ENCODE data around the gene GLMN.
"Not testable (repeated sequence)": the region's sequence is repeated elsewhere in the genome, so short reads cannot be mapped to it uniquely, and the experiment has no call there.

GLMN gene

GRCh38 chr1:92291372-92291999 is 7.3 kb downstream of the GLMN start:
- DNase-seq = no peak

- DNase-seq = not testable (repeated sequence)
Observed at GRCh38 chr1:92281411-92281810, 17.4 kb downstream of the GLMN start.

GRCh38 chr1:92279781-92280180 is 19.0 kb downstream of the GLMN start:
- not testable (repeated sequence) for DNase-seq

GRCh38 chr1:92277105-92277723 is 21.6 kb downstream of the GLMN start:
- DNase-seq = no peak

- DNase-seq = no peak
Observed at GRCh38 chr1:92276082-92276481, 22.7 kb downstream of the GLMN start.

- no peak for DNase-seq
Observed at GRCh38 chr1:92274939-92275338, 23.8 kb downstream of the GLMN start.

GRCh38 chr1:92273039-92273438 is 25.7 kb downstream of the GLMN start:
- no peak for DNase-seq

- DNase-seq = no peak
Observed at GRCh38 chr1:92262516-92262915, 36.3 kb downstream of the GLMN start.

- no peak for DNase-seq
Observed at GRCh38 chr1:92259350-92259749, 39.4 kb downstream of the GLMN start.

GRCh38 chr1:92254714-92255113 is 44.1 kb downstream of the GLMN start:
- DNase-seq = not testable (repeated sequence)

GRCh38 chr1:92244376-92244775 is 54.4 kb downstream of the GLMN start:
- DNase-seq = no peak

GRCh38 chr1:92240034-92240433 is 58.8 kb downstream of the GLMN start:
- no peak for DNase-seq

GRCh38 chr1:92230736-92231135 is 68.1 kb downstream of the GLMN start:
- no peak for DNase-seq

GRCh38 chr1:92228401-92228800 is 70.4 kb downstream of the GLMN start:
- no peak for DNase-seq

- no peak for DNase-seq
Observed at GRCh38 chr1:92219028-92219427, 79.8 kb downstream of the GLMN start.

GRCh38 chr1:92218559-92218958 is 80.2 kb downstream of the GLMN start:
- no peak for DNase-seq

GRCh38 chr1:92217721-92218120 is 81.1 kb downstream of the GLMN start, which contains the start of gene C1orf146:
Gene C1orf146 (plus strand): TSS chr1:92217915. CDS start chr1:92231421, 13,506 bp downstream.
- DNase-seq = no peak

GRCh38 chr1:92211166-92211565 is 87.6 kb downstream of the GLMN start:
- no peak for DNase-seq

- no peak for DNase-seq
Observed at GRCh38 chr1:92210701-92211100, 88.1 kb downstream of the GLMN start.

GRCh38 chr1:92203105-92203504 is 95.7 kb downstream of the GLMN start:
- no peak for DNase-seq

- DNase-seq = no peak
Observed at GRCh38 chr1:92201973-92202372, 96.8 kb downstream of the GLMN start.
